Measurements from ENCODE around the gene CFAP251. TPM values are rescaled to one million over a fixed set of nuclear protein-coding genes. Genes with fewer than 3 reads are reported as not detected.

The CFAP251 gene
- total and polyA plus RNA-seq, 10 of the 15 experiments (the other 5 are each of a cell fraction or from before 2014, with no cell fraction given): 0.10 to 0.97 (median 0.64) TPM

- POLR2A ChIA-PET: no interaction called here
- H3K4me1 ChIP-seq (ENCODE audit: control insufficient read depth, insufficient read depth, low read length): peaks cover 10% of the 10 kb centered on the region
Measured at GRCh38 chr12:122018457-122018856, 100.1 kb downstream of the CFAP251 start.

More at GRCh38 chr12:122018457-122018856, 100.1 kb downstream of the CFAP251 start:
- TF ChIP-seq IRF3 (IDR thresholded peaks at IDR 0.05) (no peak), CBX5 (IDR thresholded peaks at IDR 0.05; ENCODE audit: low read depth) (no peak), SMARCA5 (IDR thresholded peaks at IDR 0.05) (no peak), ZNF217 (IDR thresholded peaks at IDR 0.05) (no peak), CREM (IDR thresholded peaks at IDR 0.05; ENCODE audit: low read depth) (no peak), RCOR1 (conservative IDR thresholded peaks at IDR 0.05; ENCODE audit: low read depth, low read length) (no peak), POLR2A (IDR thresholded peaks at IDR 0.05; ENCODE audit: low read depth, low read length) (no peak), RUNX3 (IDR thresholded peaks at IDR 0.05; ENCODE audit: low read length) (no peak), NR2C1 (IDR thresholded peaks at IDR 0.05) (no peak), BHLHE40 (IDR thresholded peaks at IDR 0.05; ENCODE audit: borderline replicate concordance in 1 of 2, low read depth in 2 of 2, low read length in 1 of 2) (no peak), TCF7 (IDR thresholded peaks at IDR 0.05; ENCODE audit: borderline replicate concordance) (no peak), ZNF622 (IDR thresholded peaks at IDR 0.05) (no peak), SIX5 (IDR thresholded peaks at IDR 0.05; ENCODE audit: low read depth, low read length, severe bottlenecking) (no peak), MYB (IDR thresholded peaks at IDR 0.05; ENCODE audit: borderline replicate concordance, low read depth, low read length) (no peak), NRF1 (conservative IDR thresholded peaks at IDR 0.05; ENCODE audit: low read depth, low read length) (no peak), STAT1 (conservative IDR thresholded peaks at IDR 0.05) (no peak), CHD2 (IDR thresholded peaks at IDR 0.05; ENCODE audit: borderline replicate concordance, low read depth, low read length) (no peak)
- TF ChIP-seq, protein P1, sequence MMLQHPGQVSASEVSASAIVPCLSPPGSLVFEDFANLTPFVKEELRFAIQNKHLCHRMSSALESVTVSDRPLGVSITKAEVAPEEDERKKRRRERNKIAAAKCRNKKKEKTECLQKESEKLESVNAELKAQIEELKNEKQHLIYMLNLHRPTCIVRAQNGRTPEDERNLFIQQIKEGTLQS (IDR thresholded peaks at IDR 0.05; ENCODE audit: borderline replicate concordance, extremely low read depth, low read depth, low read length): no peak
- TF ChIP-seq, protein P2, sequence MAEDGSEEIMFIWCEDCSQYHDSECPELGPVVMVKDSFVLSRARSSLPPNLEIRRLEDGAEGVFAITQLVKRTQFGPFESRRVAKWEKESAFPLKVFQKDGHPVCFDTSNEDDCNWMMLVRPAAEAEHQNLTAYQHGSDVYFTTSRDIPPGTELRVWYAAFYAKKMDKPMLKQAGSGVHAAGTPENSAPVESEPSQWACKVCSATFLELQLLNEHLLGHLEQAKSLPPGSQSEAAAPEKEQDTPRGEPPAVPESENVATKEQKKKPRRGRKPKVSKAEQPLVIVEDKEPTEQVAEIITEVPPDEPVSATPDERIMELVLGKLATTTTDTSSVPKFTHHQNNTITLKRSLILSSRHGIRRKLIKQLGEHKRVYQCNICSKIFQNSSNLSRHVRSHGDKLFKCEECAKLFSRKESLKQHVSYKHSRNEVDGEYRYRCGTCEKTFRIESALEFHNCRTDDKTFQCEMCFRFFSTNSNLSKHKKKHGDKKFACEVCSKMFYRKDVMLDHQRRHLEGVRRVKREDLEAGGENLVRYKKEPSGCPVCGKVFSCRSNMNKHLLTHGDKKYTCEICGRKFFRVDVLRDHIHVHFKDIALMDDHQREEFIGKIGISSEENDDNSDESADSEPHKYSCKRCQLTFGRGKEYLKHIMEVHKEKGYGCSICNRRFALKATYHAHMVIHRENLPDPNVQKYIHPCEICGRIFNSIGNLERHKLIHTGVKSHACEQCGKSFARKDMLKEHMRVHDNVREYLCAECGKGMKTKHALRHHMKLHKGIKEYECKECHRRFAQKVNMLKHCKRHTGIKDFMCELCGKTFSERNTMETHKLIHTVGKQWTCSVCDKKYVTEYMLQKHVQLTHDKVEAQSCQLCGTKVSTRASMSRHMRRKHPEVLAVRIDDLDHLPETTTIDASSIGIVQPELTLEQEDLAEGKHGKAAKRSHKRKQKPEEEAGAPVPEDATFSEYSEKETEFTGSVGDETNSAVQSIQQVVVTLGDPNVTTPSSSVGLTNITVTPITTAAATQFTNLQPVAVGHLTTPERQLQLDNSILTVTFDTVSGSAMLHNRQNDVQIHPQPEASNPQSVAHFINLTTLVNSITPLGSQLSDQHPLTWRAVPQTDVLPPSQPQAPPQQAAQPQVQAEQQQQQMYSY (CRISPR knock-in tag; IDR thresholded peaks at IDR 0.05): no peak
- intact Hi-C loops (cut with micrococcal nuclease; ENCODE audit: unreplicated experiment): no loop called here
- BruUV-seq (replicated peaks): no TSS peak
- Histone ChIP-seq H3K4me3 (no peak overlapping the region), H3K9me3 (replicated peaks; ENCODE audit: control insufficient read depth, insufficient read depth, low read length) (peaks cover 5% of the 10 kb centered on the region), H3K79me2 (ENCODE audit: control insufficient read depth, insufficient read depth, low read length) (no peaks in the 10 kb centered on the region), H4K20me1 (ENCODE audit: control insufficient read depth, insufficient read depth) (no peaks in the 10 kb centered on the region), H3K27ac (ENCODE audit: control insufficient read depth, insufficient read depth) (no peak overlapping the region), H3K4me2 (ENCODE audit: control insufficient read depth, insufficient read depth) (no peak overlapping the region), H3K36me3 (ENCODE audit: control insufficient read depth in 2 of 2, insufficient read depth in 2 of 2, low read length in 1 of 2) (no peaks in the 10 kb centered on the region), H2AFZ (ENCODE audit: control insufficient read depth, low read depth, low read length) (no peak overlapping the region), H3K27me3 (replicated peaks in 1 of 2; ENCODE audit: control insufficient read depth in 2 of 2, insufficient read depth in 2 of 2, low read length in 1 of 2) (peaks cover 3 to 9% of the 10 kb centered on the region in 2 experiments), H3K9ac (ENCODE audit: control insufficient read depth, insufficient read depth, low read length) (no peak overlapping the region)
- no peak for ATAC-seq
- CTCF ChIA-PET: no interaction called here
- no peak for DNase-seq (ENCODE audit: low read depth, low spot score)
- SMC1A ChIA-PET (ENCODE audit: uncharacterized antibody, unreplicated experiment): no interaction called here
- RAD21 ChIA-PET (ENCODE audit: unreplicated experiment): no interaction called here
- no peak for FAIRE-seq
- in situ Hi-C loops (cut with MboI): no loop called here

Measured in GM12878 (cell line).